ENCODE results near the gene PATE1.

DNA sequence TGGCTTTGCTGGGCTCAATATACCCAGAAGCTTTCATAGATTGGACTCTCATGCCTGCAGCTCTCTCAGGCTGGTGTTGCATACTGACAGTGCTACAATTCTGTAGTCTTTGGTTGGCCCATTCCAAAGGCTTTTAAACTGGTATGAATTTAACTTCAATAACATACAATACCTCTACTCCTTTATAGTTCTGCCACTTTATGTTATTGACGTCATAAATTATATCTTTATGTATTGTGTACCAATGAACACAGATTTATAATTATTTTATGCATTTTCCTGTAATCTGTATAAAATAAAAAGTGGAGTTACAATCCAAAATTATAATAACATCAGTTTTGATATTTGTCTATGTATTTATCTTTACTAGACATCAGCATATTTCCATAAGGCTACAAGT, 16.4 kb downstream of the PATE1 start:
- TF ChIP-seq, protein P1, sequence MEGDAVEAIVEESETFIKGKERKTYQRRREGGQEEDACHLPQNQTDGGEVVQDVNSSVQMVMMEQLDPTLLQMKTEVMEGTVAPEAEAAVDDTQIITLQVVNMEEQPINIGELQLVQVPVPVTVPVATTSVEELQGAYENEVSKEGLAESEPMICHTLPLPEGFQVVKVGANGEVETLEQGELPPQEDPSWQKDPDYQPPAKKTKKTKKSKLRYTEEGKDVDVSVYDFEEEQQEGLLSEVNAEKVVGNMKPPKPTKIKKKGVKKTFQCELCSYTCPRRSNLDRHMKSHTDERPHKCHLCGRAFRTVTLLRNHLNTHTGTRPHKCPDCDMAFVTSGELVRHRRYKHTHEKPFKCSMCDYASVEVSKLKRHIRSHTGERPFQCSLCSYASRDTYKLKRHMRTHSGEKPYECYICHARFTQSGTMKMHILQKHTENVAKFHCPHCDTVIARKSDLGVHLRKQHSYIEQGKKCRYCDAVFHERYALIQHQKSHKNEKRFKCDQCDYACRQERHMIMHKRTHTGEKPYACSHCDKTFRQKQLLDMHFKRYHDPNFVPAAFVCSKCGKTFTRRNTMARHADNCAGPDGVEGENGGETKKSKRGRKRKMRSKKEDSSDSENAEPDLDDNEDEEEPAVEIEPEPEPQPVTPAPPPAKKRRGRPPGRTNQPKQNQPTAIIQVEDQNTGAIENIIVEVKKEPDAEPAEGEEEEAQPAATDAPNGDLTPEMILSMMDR (IDR thresholded peaks at IDR 0.05; ENCODE audit: extremely low read depth in 1 of 2, insufficient read depth in 1 of 2, low read depth in 1 of 2, low read length in 2 of 2) = no peak
- TF ChIP-seq POLR2A (IDR thresholded peaks at IDR 0.05; ENCODE audit: low read depth, low read length) (no peak), POLR2AphosphoS5 (IDR thresholded peaks at IDR 0.05; ENCODE audit: insufficient read depth, low read depth, low read length) (no peak), EZH2 (IDR thresholded peaks at IDR 0.05; ENCODE audit: borderline replicate concordance, low read depth, low read length, severe bottlenecking) (no peak)
